Measurements from ENCODE around the gene CLMN.
A peak's percentile ranks its signal among the peaks of the same experiment; 100 is the strongest.

The CLMN gene

DNA sequence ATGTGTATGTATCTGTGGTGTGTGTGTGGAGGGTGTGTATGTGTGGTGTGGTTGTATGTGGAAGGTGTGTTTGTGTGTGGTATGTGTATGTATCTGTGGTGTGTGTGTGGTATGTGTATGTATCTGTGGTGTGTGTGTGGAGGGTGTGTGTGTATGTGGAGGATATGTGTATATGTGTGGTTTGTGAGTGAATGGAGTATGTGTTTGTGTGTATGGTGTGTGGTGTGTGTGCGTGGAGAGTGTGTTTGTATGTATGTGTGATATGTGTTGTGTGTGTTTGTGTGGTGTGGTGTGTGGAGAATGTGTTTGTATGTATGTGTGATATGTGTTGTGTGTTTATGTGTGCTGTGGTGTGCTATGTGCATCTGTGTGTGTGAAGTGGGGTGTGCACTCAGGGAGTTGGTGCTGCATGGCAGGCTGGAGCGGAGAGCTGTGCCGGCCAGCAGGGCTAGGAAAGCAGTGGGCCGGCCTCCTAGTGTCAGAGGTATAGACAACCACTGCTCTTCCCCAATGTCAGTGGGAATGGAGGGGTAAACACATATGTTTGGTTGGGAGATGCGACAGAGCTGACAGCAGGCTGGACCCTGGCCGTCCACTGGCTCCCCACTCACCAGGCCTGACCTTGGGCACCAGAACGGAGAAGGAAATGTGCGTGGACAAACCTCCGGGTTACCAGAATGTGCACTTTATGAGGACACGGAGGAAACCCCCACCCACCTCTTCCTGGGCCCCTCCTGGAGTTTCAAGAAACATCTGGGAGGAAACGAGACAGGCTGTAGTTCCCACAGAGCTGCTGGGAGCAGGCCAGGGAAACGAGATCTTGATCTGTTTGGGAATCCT lies 60.7 kb downstream of the CLMN start:
- DNase-seq: no peak

DNA sequence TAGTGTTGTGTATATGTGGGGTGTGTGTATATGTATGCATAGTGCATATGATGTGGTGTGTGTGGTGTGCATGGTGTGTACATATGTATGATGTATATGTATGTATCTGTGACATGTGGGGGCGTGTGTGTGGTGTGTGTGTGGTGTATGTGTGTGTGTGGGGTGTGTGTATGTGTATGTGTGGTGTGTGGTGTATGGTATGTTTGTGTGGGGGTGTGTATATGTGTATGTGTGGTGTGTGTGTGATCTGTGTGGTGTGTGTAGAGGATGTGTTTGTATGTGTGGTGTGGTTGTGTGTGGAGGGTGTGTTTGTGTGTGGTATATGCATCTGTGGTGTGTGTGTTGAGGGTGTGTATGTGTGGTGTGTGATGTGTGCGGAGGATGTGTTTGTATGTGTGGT lies 61.6 kb downstream of the CLMN start:
- DNase-seq: no peak

DNA sequence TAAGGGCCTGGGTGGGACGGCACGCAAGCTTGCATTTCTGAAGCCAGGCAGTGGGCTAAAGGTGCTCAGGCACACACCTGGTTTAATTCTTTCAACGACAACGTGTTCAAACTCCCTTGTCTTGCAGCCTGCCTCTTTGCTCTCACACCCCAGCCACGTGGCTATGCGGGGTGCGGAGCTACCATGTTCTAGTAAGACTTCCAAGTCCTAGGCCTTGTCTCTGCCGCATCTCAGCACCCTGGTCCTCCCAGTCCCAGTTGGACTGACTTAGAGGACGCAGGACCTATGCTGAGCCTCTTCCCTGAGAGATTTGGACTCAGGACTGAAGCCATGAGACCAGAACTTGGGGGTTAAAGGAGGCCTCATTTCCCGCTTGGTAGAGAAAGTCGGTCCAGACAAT lies 62.2 kb downstream of the CLMN start:
- DNase-seq: no peak

DNA sequence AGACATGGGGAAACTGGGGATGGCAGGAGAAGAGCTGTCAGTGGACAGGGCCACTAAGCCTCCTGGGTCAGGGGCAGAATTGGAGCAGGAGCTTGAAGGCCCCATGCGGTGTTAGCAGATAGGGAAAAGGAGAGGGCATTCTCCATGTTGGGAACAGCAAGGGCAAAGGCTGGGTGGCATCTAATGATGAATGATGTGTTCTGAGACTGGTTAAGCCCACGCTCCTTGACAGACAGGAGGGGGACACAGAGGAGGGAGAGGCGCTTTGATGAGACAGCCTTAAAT lies 63.0 kb downstream of the CLMN start:
- DNase-seq: no peak

DNA sequence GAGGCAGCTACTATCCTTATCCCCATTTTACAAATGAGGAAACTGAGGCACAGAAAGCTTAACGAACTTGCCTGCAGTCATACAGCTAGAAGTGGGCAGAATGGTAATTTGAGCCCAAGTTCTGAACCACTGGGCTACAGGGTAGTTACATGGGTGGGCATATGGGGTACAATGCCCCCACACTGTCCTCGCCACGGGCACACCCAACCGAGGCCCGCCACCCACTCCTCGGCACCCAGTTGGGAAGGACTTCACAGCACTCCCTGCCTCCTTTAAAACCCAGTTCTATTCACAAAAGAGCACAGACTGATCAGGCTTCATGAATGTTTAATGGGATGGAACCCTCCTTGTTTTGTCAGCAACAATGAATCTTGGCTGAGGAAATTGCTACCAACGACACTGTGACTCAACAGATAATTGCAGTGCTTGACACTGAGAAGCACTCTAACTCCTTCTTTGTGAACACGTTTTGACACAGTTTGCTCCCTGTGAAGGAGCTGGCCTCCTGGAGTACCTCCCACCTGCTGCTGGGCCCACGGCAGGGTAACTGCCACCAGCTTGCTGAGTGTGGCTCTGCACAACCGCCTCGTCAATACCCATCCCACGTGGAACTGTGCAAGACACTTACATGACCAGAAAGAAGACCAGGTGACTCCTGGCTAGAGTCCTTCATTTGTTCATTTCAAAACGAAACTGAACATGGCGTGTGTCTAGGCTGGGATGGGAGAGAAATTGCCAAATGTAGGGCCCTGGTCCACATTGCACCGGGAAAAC lies 63.5 kb downstream of the CLMN start:
- DNase-seq: peak; percentile 93

DNA sequence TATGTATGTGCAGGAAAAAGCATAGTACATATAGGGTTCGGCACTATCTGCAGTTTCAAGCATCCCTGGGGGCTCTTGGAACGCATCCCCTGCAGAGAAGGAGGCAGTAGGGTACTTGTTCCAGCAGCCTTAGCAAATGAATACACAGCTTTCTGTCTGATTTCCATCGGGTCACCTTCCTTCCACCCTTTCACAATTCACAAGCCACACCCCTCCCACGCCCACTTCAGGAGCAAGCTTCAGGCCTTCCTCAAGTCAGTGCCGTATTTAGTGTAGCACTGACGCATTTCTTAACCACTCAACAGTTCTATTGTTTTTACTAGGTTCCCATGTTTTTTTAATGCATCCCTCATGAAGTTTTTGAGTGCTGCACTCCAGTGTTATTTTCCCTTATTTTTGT lies 64.2 kb downstream of the CLMN start:
- no peak for DNase-seq

DNA sequence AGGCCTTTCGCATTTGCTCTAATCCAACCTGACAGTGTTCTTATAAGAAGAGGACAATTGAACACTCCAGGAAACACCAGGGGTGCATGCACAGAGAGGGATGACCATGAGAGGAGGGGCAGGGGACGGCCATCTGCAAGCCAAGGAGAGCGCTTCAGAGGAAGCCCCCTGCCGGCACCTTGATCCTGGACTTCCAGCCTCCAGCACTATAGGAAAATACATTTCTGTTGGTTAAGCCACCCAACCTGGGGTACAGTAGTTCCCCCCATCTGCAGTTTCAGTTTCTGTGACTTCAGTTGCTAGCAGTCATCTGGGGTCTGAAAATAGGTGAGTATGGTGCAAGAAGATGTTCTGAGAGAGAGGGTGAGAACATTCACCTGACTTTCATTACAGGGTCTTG lies 64.7 kb downstream of the CLMN start:
- DNase-seq: no peak

DNA sequence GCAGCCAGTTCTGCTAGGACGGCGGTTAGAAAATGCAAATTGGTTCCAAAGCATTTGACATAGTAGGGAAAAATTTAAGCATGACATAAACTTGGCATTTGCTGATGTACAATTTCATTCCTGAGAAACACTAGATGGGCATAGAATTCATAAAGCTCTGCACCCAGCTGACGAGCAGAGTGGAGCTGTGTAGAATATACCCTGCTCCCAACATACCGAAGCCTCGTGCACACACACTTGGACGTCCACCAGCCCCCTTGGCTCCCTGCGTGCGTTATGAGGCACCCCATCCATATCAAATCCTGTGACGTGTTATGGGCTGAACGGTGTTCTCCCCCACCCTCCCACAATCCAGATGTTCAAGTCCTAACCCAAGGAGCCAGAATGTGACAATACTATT lies 65.4 kb downstream of the CLMN start:
- DNase-seq: no peak

DNA sequence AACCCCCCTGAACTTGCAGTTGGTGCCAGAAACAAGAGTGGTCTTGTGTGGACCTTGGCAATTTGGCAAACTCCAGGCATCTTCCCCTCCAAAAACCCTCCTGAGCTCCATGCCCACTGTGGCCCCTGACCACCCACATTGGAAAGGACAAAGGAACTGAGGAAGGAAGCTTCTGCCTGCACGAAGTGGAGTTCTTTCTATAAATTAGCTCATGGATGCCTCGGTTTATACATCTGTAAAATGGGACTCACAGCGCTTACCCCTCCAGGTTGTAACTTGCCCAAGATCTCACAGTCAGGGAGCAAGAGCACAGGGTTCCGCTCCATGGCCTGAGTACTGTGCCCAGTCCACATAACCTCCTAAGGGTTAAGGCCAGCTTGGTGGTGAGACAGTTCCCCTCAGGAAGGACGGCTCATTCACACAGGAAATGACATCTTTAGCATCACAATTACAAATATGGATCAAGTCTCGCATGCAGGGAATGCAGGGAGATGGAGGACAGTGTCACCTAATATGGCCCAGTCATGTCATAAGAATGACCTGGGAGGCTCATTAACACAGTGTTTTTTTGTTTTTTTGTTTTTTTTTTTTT lies 66.6 kb downstream of the CLMN start:
- DNase-seq: no peak

DNA sequence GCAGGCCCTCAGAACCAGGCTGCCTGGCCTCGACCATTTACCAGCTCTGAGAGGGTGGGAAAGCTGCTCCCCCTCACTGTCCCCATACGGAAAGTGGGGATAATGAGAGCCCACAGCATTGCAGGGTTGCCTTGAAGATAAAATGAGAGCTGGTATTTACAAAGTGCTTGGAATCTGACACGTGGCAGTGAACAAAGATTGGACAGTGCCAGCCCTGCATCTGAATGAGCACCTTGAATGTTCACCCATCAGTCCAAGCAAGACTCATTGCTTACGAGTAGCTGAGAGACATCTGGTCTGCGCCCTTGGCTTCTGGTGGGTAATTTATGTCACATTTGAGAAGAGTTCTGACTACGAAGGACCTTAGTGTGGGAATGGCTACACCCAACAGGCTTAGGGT lies 67.5 kb downstream of the CLMN start:
- DNase-seq: no peak

DNA sequence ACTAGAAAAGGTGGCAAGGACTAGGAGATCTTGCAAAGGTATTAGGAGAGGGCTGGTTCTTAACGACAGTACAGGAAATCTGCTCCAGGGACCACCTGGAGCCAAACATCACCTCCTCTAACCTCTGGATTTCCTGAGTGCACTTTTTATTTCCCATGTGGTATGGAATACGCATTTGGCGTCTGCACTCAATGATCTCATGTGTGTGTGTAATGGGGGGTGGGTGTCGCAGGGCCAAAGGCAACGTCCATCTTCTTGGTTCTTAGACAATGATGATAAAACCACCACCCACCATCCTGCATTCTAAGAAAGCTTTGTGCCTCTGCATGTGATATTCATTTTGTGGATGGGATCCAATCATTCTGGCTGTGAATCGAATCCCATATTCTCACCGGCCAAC lies 68.8 kb downstream of the CLMN start:
- DNase-seq: no peak

DNA sequence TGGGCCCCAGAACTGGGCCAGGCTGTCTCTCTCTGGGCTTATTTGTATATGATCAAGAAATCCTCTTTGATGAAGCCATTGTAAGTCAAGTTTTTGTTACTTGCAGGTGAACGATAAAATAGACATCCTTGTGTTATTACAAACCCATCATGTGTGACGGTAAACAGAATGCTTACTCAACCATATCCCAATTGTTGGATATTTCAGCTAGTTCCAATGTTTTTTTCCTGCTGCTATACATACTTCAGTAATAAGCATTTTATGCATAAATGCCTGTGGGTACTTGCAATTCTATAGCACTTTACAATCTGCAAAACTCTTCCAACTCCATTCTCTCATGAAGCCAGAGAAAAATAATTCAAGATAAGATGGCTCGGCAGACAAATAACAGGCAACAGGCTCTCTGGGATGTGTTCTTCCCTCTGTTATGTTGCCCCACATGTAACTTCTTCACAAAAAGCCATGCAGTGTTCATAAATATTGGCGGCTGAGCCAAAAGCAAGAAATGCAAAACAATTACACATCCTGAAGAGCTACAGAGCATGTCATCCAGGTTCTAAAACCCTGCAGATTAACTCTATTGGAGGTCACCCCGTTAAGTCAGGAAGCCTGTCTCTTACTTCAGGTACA lies 69.5 kb downstream of the CLMN start:
- DNase-seq: peak; percentile 41

DNA sequence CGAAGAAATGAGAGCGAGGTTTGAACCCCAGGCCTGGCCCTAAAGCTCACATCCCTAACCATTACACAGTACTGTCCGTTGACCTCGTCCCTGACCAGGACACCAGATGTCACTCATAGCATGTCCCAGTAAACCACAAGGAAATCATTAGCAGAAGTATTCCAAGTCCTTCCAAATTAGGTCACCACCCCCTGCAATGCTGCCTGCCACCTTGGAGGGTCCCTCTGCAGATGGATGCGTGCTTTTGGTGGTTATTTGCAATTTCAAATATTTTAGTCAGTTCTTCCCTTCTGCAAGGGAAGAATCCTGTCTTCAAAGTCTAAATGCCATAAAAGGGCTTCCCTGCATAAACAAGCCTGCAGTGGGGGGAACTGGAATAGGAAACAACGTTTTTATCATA lies 71.3 kb downstream of the CLMN start:
- DNase-seq: no peak

DNA sequence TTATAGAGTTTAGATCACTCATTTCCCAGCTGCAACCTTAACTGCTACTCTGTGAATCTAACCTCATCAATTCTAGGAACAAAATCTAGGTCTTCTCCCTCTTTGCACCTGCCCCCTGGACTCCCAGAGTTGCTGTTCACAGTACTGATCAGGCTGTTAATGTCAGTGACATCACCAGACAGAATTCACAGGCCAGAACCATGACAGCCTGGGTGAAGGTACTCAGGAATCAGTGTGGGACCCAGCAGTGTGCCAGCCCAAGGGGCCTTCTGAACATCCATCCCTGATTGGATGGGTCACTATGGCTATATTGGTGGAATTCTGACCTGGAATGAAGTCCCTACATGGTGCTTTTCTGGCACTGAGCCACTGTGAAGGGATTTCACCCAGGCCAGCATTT lies 72.8 kb downstream of the CLMN start:
- no peak for DNase-seq

DNA sequence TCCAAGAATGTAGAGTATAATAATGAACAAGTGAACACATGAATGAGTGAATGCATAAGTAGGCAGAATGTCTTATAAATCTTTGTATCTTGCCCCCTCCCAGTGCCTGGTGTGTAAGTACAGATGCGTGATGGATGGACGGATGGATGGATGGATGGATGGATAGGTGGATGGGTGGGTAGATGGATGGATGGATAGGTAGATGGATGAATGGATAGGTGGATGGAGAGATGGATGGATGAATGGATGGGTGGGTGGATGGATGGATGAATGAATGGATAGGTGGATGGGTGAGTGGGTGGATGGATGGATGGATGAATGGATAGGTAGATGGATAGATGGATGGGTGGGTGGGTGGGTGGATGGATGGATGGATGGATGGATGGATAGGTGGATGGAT lies 74.4 kb downstream of the CLMN start:
- DNase-seq: no peak

DNA sequence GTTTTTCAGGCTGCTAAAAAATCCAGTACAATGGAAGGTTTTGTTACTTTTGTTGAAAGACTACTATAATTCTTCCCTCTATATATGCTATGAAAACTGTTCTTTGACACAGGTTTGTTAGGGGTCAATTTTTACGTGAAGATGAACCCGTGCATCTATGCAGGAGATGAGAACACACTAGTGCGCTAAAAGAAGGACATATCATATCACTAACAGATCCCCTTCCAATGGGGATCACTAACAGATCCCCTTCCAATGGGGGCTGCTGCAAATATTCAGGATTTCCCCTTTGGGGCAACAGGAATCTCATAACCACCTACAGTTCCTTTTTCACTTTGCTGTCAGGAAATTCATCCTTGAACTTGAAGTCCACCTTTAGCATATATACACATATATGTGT lies 75.1 kb downstream of the CLMN start:
- DNase-seq: no peak

DNA sequence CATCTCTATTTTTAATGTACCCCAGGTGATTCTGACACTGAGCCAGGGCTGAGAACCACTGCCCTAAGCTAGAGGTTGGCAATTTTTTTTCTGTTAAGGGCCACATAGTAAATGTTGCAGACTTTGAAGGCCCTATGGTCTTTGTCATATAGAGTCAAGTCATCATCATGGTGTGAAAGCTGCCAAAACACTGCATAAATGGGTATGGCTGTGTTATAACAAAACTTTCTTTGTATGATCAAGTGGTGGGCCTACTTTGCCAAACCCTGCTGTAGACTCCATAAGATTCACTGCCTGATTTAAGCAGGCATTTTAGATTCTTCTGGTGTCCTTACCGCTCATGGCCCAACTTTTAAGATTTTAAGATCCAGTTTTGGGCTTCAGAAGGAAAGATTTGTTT lies 76.8 kb downstream of the CLMN start:
- no peak for DNase-seq

DNA sequence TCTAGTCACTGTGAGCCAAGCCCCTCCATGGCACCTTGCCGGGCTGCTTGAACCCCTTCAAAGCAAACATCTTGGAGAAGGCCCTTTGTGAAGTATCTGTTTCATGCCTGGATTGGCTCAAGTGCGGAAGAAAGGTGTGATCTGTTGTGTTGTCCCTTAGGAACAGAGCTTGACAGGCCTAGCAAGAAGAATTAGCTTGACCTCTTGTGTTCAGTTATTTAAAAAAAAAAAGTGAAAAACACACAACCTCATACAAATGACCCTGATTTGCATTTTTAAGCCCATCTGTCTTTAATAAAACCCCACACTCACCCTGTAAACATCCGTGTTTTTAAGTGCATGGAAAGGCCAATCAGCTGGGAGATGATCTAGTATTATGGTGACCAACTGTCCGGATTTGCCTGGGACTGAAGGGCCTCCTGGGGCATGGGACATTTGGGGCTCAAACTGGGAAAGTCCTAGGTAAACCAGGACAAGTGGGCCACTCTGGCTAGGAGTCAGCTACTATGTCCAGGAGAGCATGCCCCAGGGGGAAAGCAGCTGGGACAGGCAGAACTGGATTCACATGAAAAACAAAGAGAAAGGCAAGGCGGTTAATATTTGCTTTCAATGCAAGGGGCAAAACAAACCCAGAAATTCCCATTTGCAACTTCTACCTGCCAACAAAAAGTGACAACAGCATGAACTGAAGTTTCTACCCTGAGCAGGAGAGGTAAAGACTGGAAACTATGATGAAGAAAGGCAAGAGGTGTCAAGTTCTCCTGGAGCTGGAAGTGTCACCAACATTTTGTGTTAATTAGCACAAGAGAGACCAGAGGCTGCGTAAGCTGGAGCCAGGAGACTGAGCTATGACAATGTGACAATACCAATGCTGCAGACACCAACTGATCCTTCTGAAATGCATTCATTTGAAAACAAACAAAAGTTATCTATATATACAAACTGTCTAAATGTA lies 78.6 kb downstream of the CLMN start:
- DNase-seq: no peak

DNA sequence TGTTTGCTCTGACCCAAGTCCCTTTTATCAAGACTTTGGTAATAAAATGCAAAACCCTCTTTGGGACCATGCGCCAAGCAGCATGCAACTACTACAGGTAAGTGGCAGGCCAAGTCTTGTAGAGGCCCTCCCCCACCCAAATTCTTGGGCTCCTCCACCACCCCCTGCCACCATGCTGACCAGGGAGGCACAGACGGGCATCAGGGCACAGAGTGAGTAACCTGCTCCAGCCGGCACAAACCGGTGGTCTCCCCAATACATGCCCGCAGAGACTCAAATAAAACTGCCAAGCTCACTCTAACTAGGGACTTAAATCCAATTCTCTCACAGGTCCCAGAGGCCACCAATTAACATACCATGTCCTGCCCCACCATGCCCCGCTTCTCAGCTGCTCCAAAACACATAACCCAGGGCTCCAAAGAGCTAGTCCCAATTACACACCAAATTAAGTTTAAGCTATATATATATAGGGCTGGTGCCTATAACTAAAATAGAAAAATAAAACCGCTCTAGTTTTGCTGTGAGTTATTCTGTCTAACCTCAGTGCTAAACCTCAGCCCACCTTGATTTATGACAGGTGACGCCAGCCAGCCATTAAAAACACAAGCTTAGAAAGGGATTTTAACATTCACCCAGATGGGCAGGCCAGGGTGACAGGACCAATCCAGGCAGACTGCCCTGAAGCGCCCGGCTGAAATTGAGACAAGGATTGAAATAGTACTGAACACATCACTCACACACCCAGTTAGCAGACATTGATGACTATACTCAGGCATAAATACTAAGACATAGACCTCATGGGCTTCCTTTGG lies 81.0 kb downstream of the CLMN start:
- no peak for DNase-seq

DNA sequence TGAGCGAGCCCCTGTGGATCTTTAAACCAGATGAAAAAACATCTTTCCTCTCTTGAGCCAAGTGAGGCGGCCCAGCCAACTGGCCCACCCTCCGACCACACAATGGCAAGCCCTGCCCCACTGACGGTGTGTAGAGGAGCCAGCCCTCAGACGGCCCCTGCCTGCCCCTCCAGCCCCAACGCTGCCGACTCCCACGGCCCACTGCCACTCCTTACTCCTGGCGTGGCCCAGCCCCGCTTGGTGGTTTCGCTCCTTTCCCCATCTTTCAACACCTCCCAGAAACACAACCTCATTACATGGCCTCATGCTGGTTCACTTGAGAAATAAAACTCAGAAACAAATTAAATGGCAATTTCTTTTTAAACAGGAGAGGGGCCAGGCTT lies 81.8 kb downstream of the CLMN start:
- no peak for DNase-seq

DNA sequence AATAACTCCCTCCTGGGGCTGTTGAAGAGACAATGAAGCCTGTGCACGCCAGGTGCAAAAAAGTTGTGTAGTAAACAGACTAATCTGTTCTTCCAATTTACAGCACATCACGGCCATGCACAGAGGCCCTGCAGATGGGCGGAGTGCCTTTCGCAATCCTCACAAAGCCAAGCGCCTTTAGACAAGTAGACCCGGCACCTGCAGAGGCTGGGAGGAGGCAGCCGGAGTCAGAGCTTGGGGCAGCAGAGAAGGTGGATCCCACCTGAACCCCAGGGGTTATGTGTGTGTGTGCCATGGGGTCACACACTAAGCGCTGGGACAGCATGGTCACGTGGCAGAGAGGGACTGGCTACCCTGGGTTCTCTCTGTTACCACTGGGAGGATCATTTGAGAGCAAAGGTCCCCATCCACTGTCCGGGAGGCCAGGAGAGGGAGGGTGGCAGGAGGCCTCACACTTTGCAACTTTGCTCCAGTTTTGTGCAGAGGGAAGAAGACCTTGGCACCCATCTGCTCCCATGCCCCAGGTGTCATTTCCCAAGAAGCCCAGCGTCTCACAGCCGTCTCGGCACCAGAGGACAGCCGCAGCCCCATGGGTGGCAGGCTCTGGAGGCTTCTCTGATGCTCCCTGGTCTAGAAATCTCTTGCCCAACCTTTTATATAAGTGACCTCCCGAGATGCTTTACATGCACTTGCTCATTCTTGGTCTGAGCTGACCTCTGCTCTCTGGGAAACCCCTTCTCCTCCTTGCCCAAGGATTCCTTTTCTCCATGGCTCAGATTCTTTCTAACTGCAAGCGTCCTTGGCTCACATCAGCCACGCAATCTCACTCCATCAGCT lies 82.4 kb downstream of the CLMN start:
- DNase-seq: no peak
